NOMO-1 (cell line): Measurements from ENCODE around the gene ZFAND6.
"Not testable (repeated sequence)": the region's sequence is repeated elsewhere in the genome, so short reads cannot be mapped to it uniquely, and the experiment has no call there.

Source experiments
- DNase-seq, 2 experiments: peaks; one replicate each; lab custom pipeline; 2025; ENCODE audit not compliant: unreplicated experiment in 2 of 2; lab: John Stamatoyannopoulos, UW

The ZFAND6 gene

GRCh38 chr15:80045219-80045618, 14.3 kb upstream of the ZFAND6 start:
- DNase-seq = not testable (repeated sequence)

GRCh38 chr15:80049046-80049445, 10.4 kb upstream of the ZFAND6 start:
- DNase-seq = no peak

- DNase-seq = no peak
Measured at GRCh38 chr15:80052597-80053304, 6.7 kb upstream of the ZFAND6 start.

- no peak for DNase-seq
Measured at GRCh38 chr15:80055933-80056332, 3.5 kb upstream of the ZFAND6 start.

GRCh38 chr15:80058044-80058443, 1.4 kb upstream of the ZFAND6 start:
- DNase-seq = no peak

- peak; percentile 51 to 82 for DNase-seq
Measured at GRCh38 chr15:80059786-80060355, 395 bp downstream of the ZFAND6 start.

GRCh38 chr15:80060356-80061006, 1.0 kb downstream of the ZFAND6 start:
- peak; percentile 22 to 67 for DNase-seq

GRCh38 chr15:80061582-80061981, 2.1 kb downstream of the ZFAND6 start:
- no peak for DNase-seq

GRCh38 chr15:80066912-80067311, 7.4 kb downstream of the ZFAND6 start:
- no peak for DNase-seq

- DNase-seq = no peak
Measured at GRCh38 chr15:80068578-80068977, 9.1 kb downstream of the ZFAND6 start.

- peak; percentile 34 to 64 for DNase-seq
Measured at GRCh38 chr15:80070840-80071239, 11.4 kb downstream of the ZFAND6 start.

GRCh38 chr15:80071652-80072051, 12.2 kb downstream of the ZFAND6 start:
- no peak for DNase-seq

GRCh38 chr15:80072285-80072994, 13.0 kb downstream of the ZFAND6 start:
- DNase-seq = peak; percentile 67 to 95

GRCh38 chr15:80073197-80073596, 13.7 kb downstream of the ZFAND6 start:
- DNase-seq = no peak

- DNase-seq = no peak
Measured at GRCh38 chr15:80076321-80077318, 17.1 kb downstream of the ZFAND6 start.

GRCh38 chr15:80081390-80081789, 21.9 kb downstream of the ZFAND6 start:
- DNase-seq = peak in 1 of 2 experiments; percentile 87

- DNase-seq = no peak
Measured at GRCh38 chr15:80087104-80087503, 27.6 kb downstream of the ZFAND6 start.

- no peak for DNase-seq
Measured at GRCh38 chr15:80090041-80090440, 30.6 kb downstream of the ZFAND6 start.

GRCh38 chr15:80090879-80091503, 31.5 kb downstream of the ZFAND6 start:
- peak in 1 of 2 experiments; percentile 14 for DNase-seq
